Endodermal cell (in vitro differentiated cells): ENCODE results near the gene ADGRG6. TPM values are rescaled to one million over a fixed set of nuclear protein-coding genes. Genes with fewer than 3 reads are reported as not detected.

ENCODE experiments used
- DNase-seq: peaks from one replicate; pipeline ENCODE4 v3.0.0-alpha.2; 2017
- H3K27ac ChIP-seq: 2 replicates; pipeline ENCODE4 v1.5.1; 2013; ENCODE audit warnings: mild to moderate bottlenecking, low read depth, low read length, moderate library complexity
- H3K27me3 ChIP-seq: 2 replicates; pipeline ENCODE4 v1.6.1; 2013; ENCODE audit warnings: mild to moderate bottlenecking, low read length, moderate library complexity; ENCODE audit not compliant: insufficient read depth, control insufficient read depth, poor library complexity, severe bottlenecking
- H3K36me3 ChIP-seq: 2 replicates; pipeline ENCODE4 v1.7.0; 2013; ENCODE audit warnings: mild to moderate bottlenecking, low read length, moderate library complexity; ENCODE audit not compliant: control insufficient read depth, insufficient read depth
- H3K4me1 ChIP-seq: one replicate; pipeline ENCODE4 v1.7.0; 2013; ENCODE audit warnings: low read length; ENCODE audit not compliant: control insufficient read depth, insufficient read depth
- H3K4me3 ChIP-seq: 2 replicates; pipeline ENCODE4 v1.5.1; 2013; ENCODE audit warnings: mild to moderate bottlenecking, low read length, moderate library complexity
- H3K9ac ChIP-seq: 2 replicates; pipeline ENCODE4 v1.6.1; 2013; ENCODE audit warnings: mild to moderate bottlenecking, low read length, moderate library complexity; ENCODE audit not compliant: poor library complexity, severe bottlenecking; ENCODE audit errors: extremely low read depth
- H3K9me3 ChIP-seq: 2 replicates; pipeline ENCODE4 v1.6.1; 2013; ENCODE audit warnings: mild to moderate bottlenecking, low read length, moderate library complexity; ENCODE audit not compliant: control insufficient read depth
- H3K27ac Mint-ChIP-seq: 2 replicates; pipeline ENCODE4 v1.8.0; 2020; ENCODE audit warnings: mixed read lengths
- H3K27me3 Mint-ChIP-seq: 2 replicates; pipeline ENCODE4 v1.8.0; 2021; ENCODE audit warnings: mild to moderate bottlenecking, mixed read lengths; ENCODE audit not compliant: insufficient read depth
- H3K36me3 Mint-ChIP-seq: 2 replicates; pipeline ENCODE4 v1.8.0; 2020; ENCODE audit warnings: low read depth, mixed read lengths
- H3K4me1 Mint-ChIP-seq: 2 replicates; pipeline ENCODE4 v1.8.0; 2020; ENCODE audit warnings: mixed read lengths
- H3K4me3 Mint-ChIP-seq: 2 replicates; pipeline ENCODE4 v1.8.0; 2020; ENCODE audit warnings: mild to moderate bottlenecking, moderate library complexity, mixed read lengths
- H3K9me3 Mint-ChIP-seq: 2 replicates; pipeline ENCODE4 v1.8.0; 2020; ENCODE audit warnings: mild to moderate bottlenecking, mixed read lengths
- CTCF ChIP-seq: fragments of 200-600 bp; sonication (generic); conservative IDR thresholded peaks from 2 replicates; pipeline ENCODE4 v1.5.0; 2021; ENCODE audit warnings: antibody characterized with exemption, mild to moderate bottlenecking
- WGBS, 2 experiments: methylation state at CpG; one replicate each; pipeline versions ENCODE4 v1.1.5 to v1.1.7; 2013; ENCODE audit warnings: missing lambda C conversion rate in 2 of 2, mixed read lengths in 1 of 2; ENCODE audit not compliant: insufficient coverage in 1 of 2, insufficient read length in 1 of 2; 5-methylcytosine and 5-hydroxymethylcytosine counted together
- total RNA-seq, 2 donors: library from RNA; stranded (reverse); fragmentation: NEBNext Ultra II Directional in 1 of 2; extraction: Animal tissue kit (Norgen Biotek cat#: 25700) in 1 of 2; gene quantifications; 2 replicates in 1 of 2; 3 replicates in 1 of 2; pipeline ENCODE4 v1.2.1, GENCODE V29; 2021

Gene ADGRG6
- total RNA-seq, 2 donors from 2014 or later, result 20.4 to 26.8 TPM

GRCh38 chr6:142372348-142372747 lies 70.5 kb downstream of the ADGRG6 start:
- no peak overlapping the region for H3K9ac ChIP-seq
- no peak overlapping the region for H3K27ac ChIP-seq
- no peaks in the 10 kb centered on the region for H3K9me3 Mint-ChIP-seq
- peak overlapping the region; percentile 90 for H3K27ac Mint-ChIP-seq
- H3K27me3 ChIP-seq, result no peaks in the 10 kb centered on the region
- no peaks in the 10 kb centered on the region for H3K36me3 ChIP-seq
- WGBS, 2 experiments, result 90 to 100% methylated on average over 1 to 2 of the region's 2 CpGs
- H3K4me3 Mint-ChIP-seq, result no peak overlapping the region
- H3K9me3 ChIP-seq, result no peaks in the 10 kb centered on the region
- H3K36me3 Mint-ChIP-seq, result no peaks in the 10 kb centered on the region
- H3K4me1 Mint-ChIP-seq, result peaks cover 28% of the 10 kb centered on the region
- no peaks in the 10 kb centered on the region for H3K27me3 Mint-ChIP-seq
- no peak overlapping the region for H3K4me3 ChIP-seq
- DNase-seq, result peak; percentile 58
- peak; percentile 25 for TF ChIP-seq CTCF
- peaks cover 2% of the 10 kb centered on the region for H3K4me1 ChIP-seq

GRCh38 chr6:142373268-142374090 lies 71.7 kb downstream of the ADGRG6 start:
- H3K27me3 Mint-ChIP-seq, result no peaks in the 10 kb centered on the region
- no peak overlapping the region for H3K4me3 ChIP-seq
- H3K36me3 Mint-ChIP-seq, result no peaks in the 10 kb centered on the region
- TF ChIP-seq CTCF, result no peak
- no peak overlapping the region for H3K4me3 Mint-ChIP-seq
- no peaks in the 10 kb centered on the region for H3K36me3 ChIP-seq
- H3K27ac Mint-ChIP-seq, result peak overlapping the region; percentile 69
- no peaks in the 10 kb centered on the region for H3K9me3 ChIP-seq
- H3K9me3 Mint-ChIP-seq, result no peaks in the 10 kb centered on the region
- peak overlapping the region; percentile 69 for H3K27ac ChIP-seq
- no peaks in the 10 kb centered on the region for H3K27me3 ChIP-seq
- 89 to 100% methylated on average over 1 to 2 of the region's 2 CpGs for WGBS, 2 experiments
- H3K4me1 ChIP-seq, result peaks cover 2% of the 10 kb centered on the region
- peaks cover 36% of the 10 kb centered on the region for H3K4me1 Mint-ChIP-seq
- DNase-seq, result no peak
- no peak overlapping the region for H3K9ac ChIP-seq

- Histone ChIP-seq H3K9ac (no peak overlapping the region), H3K4me1 (peaks cover 2% of the 10 kb centered on the region), H3K4me3 (no peak overlapping the region), H3K36me3 (no peaks in the 10 kb centered on the region), H3K27ac (peak overlapping the region; percentile 69), H3K9me3 (no peaks in the 10 kb centered on the region), H3K27me3 (no peaks in the 10 kb centered on the region)
- H3K36me3 Mint-ChIP-seq, result no peaks in the 10 kb centered on the region
- peak; percentile 52 for DNase-seq
- H3K27ac Mint-ChIP-seq, result peak overlapping the region; percentile 69
- H3K9me3 Mint-ChIP-seq, result no peaks in the 10 kb centered on the region
- no peak overlapping the region for H3K4me3 Mint-ChIP-seq
- WGBS, 2 experiments, result 64% methylated on average over 4 of the region's 4 CpGs; no CpG with 5 or more reads in 1 of the 2 experiments
- no peaks in the 10 kb centered on the region for H3K27me3 Mint-ChIP-seq
- no peak for TF ChIP-seq CTCF
- peaks cover 43% of the 10 kb centered on the region for H3K4me1 Mint-ChIP-seq
Observed at GRCh38 chr6:142374091-142374770, 72.4 kb downstream of the ADGRG6 start.
